Kidney epithelial cell (primary cell): ENCODE measurements around the gene SGTA. TPM values are rescaled to one million over a fixed set of nuclear protein-coding genes. Genes with fewer than 3 reads are reported as not detected.

ENCODE experiments used
- DNase-seq: peaks from one replicate; pipeline ENCODE4 v3.0.0-alpha.2; 2010; ENCODE audit warnings: low read depth
- H3K27me3 ChIP-seq: 2 replicates; pipeline ENCODE4 v1.6.0; 2011; ENCODE audit warnings: low read length; ENCODE audit not compliant: control insufficient read depth, insufficient read depth
- H3K36me3 ChIP-seq: 2 replicates; pipeline ENCODE4 v1.5.1; 2011; ENCODE audit warnings: low read length; ENCODE audit not compliant: control insufficient read depth, insufficient read depth
- H3K4me3 ChIP-seq: 2 replicates; pipeline ENCODE4 v1.5.1; 2011; ENCODE audit warnings: low read depth, mild to moderate bottlenecking, control low read depth, low read length
- CTCF ChIP-seq: IDR thresholded peaks from 2 replicates; pipeline ENCODE4 v1.5.1; 2011; ENCODE audit warnings: mild to moderate bottlenecking, moderate library complexity, low read length, control low read depth, inconsistent platforms; ENCODE audit not compliant: insufficient read depth, poor library complexity, severe bottlenecking
- total RNA-seq: library from RNA; depleted of rRNA; stranded (reverse); fragments of >200 nt; gene quantifications from 2 replicates; pipeline ENCODE4 v1.2.3, GENCODE V29; 2015

Gene SGTA
- total RNA-seq, 1 donor from 2014 or later, result 70.7 TPM

DNA sequence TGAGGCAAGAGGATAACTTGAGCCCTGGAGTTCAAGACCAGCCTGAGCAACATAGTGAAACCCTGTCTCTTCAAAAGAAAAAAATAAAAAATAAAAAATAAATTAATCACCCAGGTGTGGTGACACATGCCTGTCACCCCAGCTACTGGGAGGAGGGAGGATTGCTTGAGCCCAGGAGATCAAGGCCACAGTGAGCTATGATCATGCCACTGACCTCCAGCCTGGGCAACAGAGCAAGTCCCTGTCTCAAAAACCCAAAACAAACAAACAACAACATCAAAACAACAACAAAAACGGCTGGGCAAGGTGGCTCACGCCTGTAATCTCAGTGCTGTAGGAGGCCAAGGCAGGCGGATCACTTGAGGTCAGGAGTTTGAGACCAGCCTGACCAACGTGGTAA is 39.0 kb downstream of the SGTA start:
- Histone ChIP-seq H3K4me3 (no peak overlapping the region), H3K36me3 (no peaks in the 10 kb centered on the region), H3K27me3 (peaks cover 2% of the 10 kb centered on the region)
- no peak for TF ChIP-seq CTCF
- no peak for DNase-seq

GRCh38 chr19:2743099-2743498 is 40.0 kb downstream of the SGTA start:
- TF ChIP-seq CTCF, result no peak
- H3K27me3 ChIP-seq, result no peaks in the 10 kb centered on the region
- DNase-seq, result no peak
- H3K4me3 ChIP-seq, result no peak overlapping the region
- no peaks in the 10 kb centered on the region for H3K36me3 ChIP-seq

GRCh38 chr19:2740314-2740656 is 42.8 kb downstream of the SGTA start:
- DNase-seq, result no peak
- no peaks in the 10 kb centered on the region for H3K36me3 ChIP-seq
- H3K4me3 ChIP-seq, result no peak overlapping the region
- no peak for TF ChIP-seq CTCF
- H3K27me3 ChIP-seq, result no peaks in the 10 kb centered on the region

GRCh38 chr19:2739602-2740313 is 43.3 kb downstream of the SGTA start, which contains the start of gene SLC39A3:
SLC39A3 (minus strand) TSS chr19:2740017; CDS start chr19:2737257, 2,760 bp downstream.
- Histone ChIP-seq H3K4me3 (peak within 1 kb of the TSS; percentile 71), H3K36me3 (no peaks in the 10 kb centered on the region), H3K27me3 (no peaks in the 10 kb centered on the region)
- peak; percentile 14 for TF ChIP-seq CTCF
- peak; percentile 73 for DNase-seq

- TF ChIP-seq CTCF, result no peak
- Histone ChIP-seq H3K4me3 (no peak overlapping the region), H3K27me3 (no peaks in the 10 kb centered on the region), H3K36me3 (peaks cover 2% of the 10 kb centered on the region)
- DNase-seq, result no peak
These were observed 46.4 kb downstream of the SGTA start for GRCh38 chr19:2736550-2737190.
